Prostate gland (tissue), 2 donors: ENCODE results near the gene PXMP4. TPM values are rescaled to one million over a fixed set of nuclear protein-coding genes. Genes with fewer than 3 reads are reported as not detected.

Experiments
- DNase-seq: peaks from one replicate; pipeline ENCODE4 v3.0.0-alpha.2; 2019; ENCODE audit warnings: low spot score
- H3K27ac ChIP-seq, 2 donors: fragments of 200-600 bp; sonication (generic); 2 replicates each; pipeline ENCODE4 v1.5.1; 2017 to 2019
- H3K27me3 ChIP-seq: fragments of 200-600 bp; sonication (generic); replicated peaks from 2 replicates; pipeline ENCODE4 v1.5.1; 2019; ENCODE audit not compliant: insufficient read depth
- H3K36me3 ChIP-seq, 2 donors: fragments of 200-600 bp; sonication (generic); 1 replicate in 1 of 2; 2 replicates in 1 of 2; pipeline versions ENCODE4 v1.5.1 to v1.8.1; 2017 to 2019
- H3K4me1 ChIP-seq: fragments of 200-600 bp; sonication (generic); replicated peaks from 2 replicates; pipeline ENCODE4 v1.5.1; 2019
- H3K4me3 ChIP-seq, 2 donors: fragments of 200-600 bp; sonication (generic); 2 replicates each; pipeline ENCODE4 v1.5.1; 2017 to 2019
- H3K9me3 ChIP-seq: fragments of 200-600 bp; sonication (generic); 2 replicates; pipeline ENCODE4 v1.5.1; 2017
- CTCF ChIP-seq, 4 experiments: fragments of 200-600 bp in 2 of 4; fragments of 450-650 bp in 2 of 4; sonication (generic) in 2 of 4; IDR thresholded peaks; 1 replicate in 3 of 4; 2 replicates in 1 of 4; pipeline ENCODE4 v1.5.1; 2016 to 2019; ENCODE audit warnings: antibody characterized with exemption in 4 of 4, mild to moderate bottlenecking in 2 of 4, moderate library complexity in 2 of 4
- POLR2A ChIP-seq: fragments of 450-650 bp; IDR thresholded peaks from one replicate; pipeline ENCODE4 v1.6.1; 2016; ENCODE audit warnings: antibody characterized with exemption, mild to moderate bottlenecking
- POLR2AphosphoS5 ChIP-seq: sonication (generic); formaldehyde crosslinking; IDR thresholded peaks from one replicate; pipeline ENCODE4 v1.6.1; 2017; ENCODE audit warnings: antibody characterized with exemption
- WGBS: methylation state at CpG from one replicate; pipeline ENCODE4 v1.1.5; 2018; 5-methylcytosine and 5-hydroxymethylcytosine counted together
- intact Hi-C: fragments of 100-400 bp; cut with DNase I; formaldehyde crosslinking; loops from one replicate; pipeline ENCODE4 v1.14.2; 2022
- total RNA-seq, 2 donors: library from RNA; depleted of rRNA; stranded (reverse); fragments of >200 nt; gene quantifications; one replicate each; pipeline ENCODE4 v1.1.0, GENCODE V29; 2016

The PXMP4 gene
- total RNA-seq, 2 donors from 2014 or later = 13.3 to 25.5 TPM

- 87% methylated on average over 17 of the region's 17 CpGs for WGBS
- H3K27ac ChIP-seq = peak overlapping the region in 1 of 2 donors; percentile 7
- H3K36me3 ChIP-seq = peaks cover 3 to 8% of the 10 kb centered on the region in 2 donors
- no peaks in the 10 kb centered on the region for H3K9me3 ChIP-seq
- H3K4me1 ChIP-seq = no peaks in the 10 kb centered on the region
- no peak overlapping the region for H3K4me3 ChIP-seq
- no peaks in the 10 kb centered on the region for H3K27me3 ChIP-seq
- DNase-seq = no peak
- TF ChIP-seq POLR2AphosphoS5 = no peak
- intact Hi-C loops = no loop called here
Measured at GRCh38 chr20:33656783-33657703, 63.1 kb downstream of the PXMP4 start.

- Histone ChIP-seq H3K9me3 (no peaks in the 10 kb centered on the region), H3K4me1 (peaks cover 8% of the 10 kb centered on the region), H3K4me3 (no peak overlapping the region), H3K36me3 (peaks cover 3 to 8% of the 10 kb centered on the region in 2 donors), H3K27ac (no peak overlapping the region), H3K27me3 (no peaks in the 10 kb centered on the region)
- intact Hi-C loops = no loop called here
- no peak for TF ChIP-seq CTCF (IDR thresholded peaks at IDR 0.05)
- TF ChIP-seq POLR2AphosphoS5 = no peak
- no peak for TF ChIP-seq POLR2A
- DNase-seq = no peak
- WGBS = 95% methylated on average over 10 of the region's 10 CpGs
Measured at GRCh38 chr20:33656010-33656782, 63.9 kb downstream of the PXMP4 start.

- peaks cover 3 to 7% of the 10 kb centered on the region in 2 donors for H3K36me3 ChIP-seq
- intact Hi-C loops = no loop called here
- WGBS = 53% methylated on average over 4 of the region's 4 CpGs
- no peaks in the 10 kb centered on the region for H3K9me3 ChIP-seq
- no peak for TF ChIP-seq CTCF (IDR thresholded peaks at IDR 0.05)
- H3K27ac ChIP-seq = peak overlapping the region; percentile 68 to 87
- no peak overlapping the region for H3K4me3 ChIP-seq
- no peaks in the 10 kb centered on the region for H3K27me3 ChIP-seq
- no peak for DNase-seq
- peaks cover 16% of the 10 kb centered on the region for H3K4me1 ChIP-seq
Measured at GRCh38 chr20:33655164-33655563, 64.9 kb downstream of the PXMP4 start.

- no peaks in the 10 kb centered on the region for H3K9me3 ChIP-seq
- intact Hi-C loops = loop anchor here (5.0 kb wide), 1 partner anchor 197 kb away; no protein-coding TSS in a partner anchor
- no peak for DNase-seq
- no peak overlapping the region for H3K4me3 ChIP-seq
- 39% methylated on average over 14 of the region's 14 CpGs for WGBS
- peak overlapping the region; percentile 68 to 87 for H3K27ac ChIP-seq
- H3K27me3 ChIP-seq = no peaks in the 10 kb centered on the region
- TF ChIP-seq CTCF (IDR thresholded peaks at IDR 0.05) (no peak), POLR2A (no peak), POLR2AphosphoS5 (no peak)
- H3K36me3 ChIP-seq = peaks cover 3% of the 10 kb centered on the region in 2 donors
- peaks cover 20% of the 10 kb centered on the region for H3K4me1 ChIP-seq
Measured at GRCh38 chr20:33654680-33655161, 65.4 kb downstream of the PXMP4 start.

GRCh38 chr20:33653900-33654596 lies 66.1 kb downstream of the PXMP4 start:
- Histone ChIP-seq H3K27me3 (no peaks in the 10 kb centered on the region), H3K27ac (peak overlapping the region; percentile 68 to 87), H3K4me3 (no peak overlapping the region), H3K4me1 (peaks cover 26% of the 10 kb centered on the region), H3K9me3 (no peaks in the 10 kb centered on the region), H3K36me3 (no peaks in the 10 kb centered on the region)
- intact Hi-C loops = loop anchor here (5.0 kb wide), 1 partner anchor 197 kb away; no protein-coding TSS in a partner anchor
- WGBS = 59% methylated on average over 11 of the region's 11 CpGs
- peak; percentile 77 for DNase-seq
- TF ChIP-seq CTCF (IDR thresholded peaks at IDR 0.05) (no peak), POLR2AphosphoS5 (peak; percentile 24)
